K562 (cell line): ENCODE data around the gene SAV1. TPM values are rescaled to one million over a fixed set of nuclear protein-coding genes. Genes with fewer than 3 reads are reported as not detected.

ENCODE experiments used
- ATAC-seq: fragments of 200-7000 bp; cut with Tn5 transposase; 3 replicates; pipeline ENCODE4 v1.9.1; 2020; ENCODE audit warnings: moderate library complexity
- BruUV-seq: library from RNA; stranded (reverse); fragments of 400-500 nt; replicated peaks from 2 replicates; lab custom pipeline; 2021; lab: Mats Ljungman, UMichigan
- CTCF ChIA-PET: fragments of 300-600 bp; formaldehyde crosslinking; extraction: SDS; loops from one replicate; lab custom pipeline; 2021; ENCODE audit warnings: low intra/inter-chr PET ratio; lab: Yijun Ruan, JAX
- POLR2A ChIA-PET: fragments of 300-600, 350-650 bp; sonication (Branson Sonifier 250); formaldehyde crosslinking; extraction: SDS; loops from one replicate; lab custom pipeline; 2021; ENCODE audit warnings: antibody characterized with exemption, inconsistent platforms; lab: Yijun Ruan, JAX
- DNase-seq, 4 experiments: peaks; one replicate each; pipeline versions ENCODE4 v3.0.0 to v3.0.0-alpha.2; 2011 to 2018; ENCODE audit warnings: low spot score in 3 of 4, mixed read lengths in 3 of 4; ENCODE audit errors: extremely low read depth in 1 of 4
- FAIRE-seq: peaks from 2 replicates; lab custom pipeline; 2011; peaks lifted over from hg19 to GRCh38; lab: Jason Lieb, UNC
- H2AFZ ChIP-seq: 2 replicates; pipeline ENCODE4 v1.6.0; 2011; ENCODE audit warnings: low read depth, low read length, control low read depth, inconsistent platforms
- H3K27ac ChIP-seq: fragments of 200-600 bp; 3 replicates; pipeline ENCODE4 v1.8.0; 2011; ENCODE audit warnings: low read depth, mild to moderate bottlenecking, control low read depth, inconsistent platforms, low read length, moderate library complexity, mixed read lengths; ENCODE audit errors: extremely low read depth
- H3K27me3 ChIP-seq, 2 experiments: fragments of 300-600 bp in 1 of 2; 2 replicates in 1 of 2; 3 replicates in 1 of 2; pipeline versions ENCODE4 v1.6.0 to v1.8.0; 2011; ENCODE audit warnings: inconsistent platforms in 2 of 2, low read length in 2 of 2, mild to moderate bottlenecking in 1 of 2, mixed read lengths in 1 of 2, moderate library complexity in 1 of 2; ENCODE audit not compliant: control insufficient read depth in 2 of 2, insufficient read depth in 2 of 2
- H3K36me3 ChIP-seq: fragments of 300-600 bp; 3 replicates; pipeline ENCODE4 v1.8.0; 2011; ENCODE audit warnings: mild to moderate bottlenecking, low read length, inconsistent platforms; ENCODE audit not compliant: control insufficient read depth, insufficient read depth
- H3K4me1 ChIP-seq, 2 experiments: fragments of 200-600 bp in 1 of 2; replicated peaks in 1 of 2; 2 replicates in 1 of 2; 3 replicates in 1 of 2; pipeline versions ENCODE4 v1.5.1 to v1.8.0; 2011; ENCODE audit warnings: inconsistent platforms in 2 of 2, low read length in 2 of 2, mild to moderate bottlenecking in 1 of 2, mixed read lengths in 1 of 2, moderate library complexity in 1 of 2; ENCODE audit not compliant: control insufficient read depth in 2 of 2, insufficient read depth in 2 of 2
- H3K4me2 ChIP-seq: 2 replicates; pipeline ENCODE4 v1.6.1; 2011; ENCODE audit warnings: low read length, control low read depth, inconsistent platforms, mixed read lengths; ENCODE audit not compliant: insufficient read depth
- H3K4me3 ChIP-seq: fragments of 200-600 bp; sonication (generic), shearing (Covaris generic); 2 replicates; pipeline ENCODE4 v1.5.1; 2016; ENCODE audit warnings: control low read depth, inconsistent platforms
- H3K79me2 ChIP-seq: fragments of 200-600 bp; 3 replicates; pipeline ENCODE4 v1.8.0; 2011; ENCODE audit warnings: low read length, inconsistent platforms; ENCODE audit not compliant: control insufficient read depth, insufficient read depth
- H3K9ac ChIP-seq, 2 experiments: 2 replicates each; pipeline versions ENCODE4 v1.6.0 to v1.6.1; 2011; ENCODE audit warnings: low read depth in 2 of 2, low read length in 2 of 2, control low read depth in 1 of 2, inconsistent platforms in 1 of 2, mild to moderate bottlenecking in 1 of 2, mixed read lengths in 1 of 2; ENCODE audit not compliant: insufficient read depth in 1 of 2
- H3K9me1 ChIP-seq: one replicate; pipeline ENCODE4 v1.6.0; 2011; ENCODE audit warnings: inconsistent platforms, mild to moderate bottlenecking, low read length, moderate library complexity; ENCODE audit not compliant: control insufficient read depth, insufficient read depth
- H3K9me3 ChIP-seq: replicated peaks from 2 replicates; pipeline ENCODE4 v1.5.1; 2011; ENCODE audit warnings: low read depth, low read length, inconsistent platforms; ENCODE audit not compliant: control insufficient read depth, insufficient read depth
- H4K20me1 ChIP-seq: replicated peaks from 2 replicates; pipeline ENCODE4 v1.6.1; 2011; ENCODE audit warnings: low read length, inconsistent platforms, mixed read lengths; ENCODE audit not compliant: control insufficient read depth, insufficient read depth
- FUS ChIP-seq: fragments of 200-400 bp; formaldehyde crosslinking; optimal IDR thresholded peaks from 2 replicates; pipeline ENCODE3; 2017; ENCODE audit warnings: low read depth, low read length
- ZNF217 ChIP-seq: sonication (generic); formaldehyde crosslinking; IDR thresholded peaks from 2 replicates; pipeline ENCODE4 v1.8.0; 2022; ENCODE audit warnings: mild to moderate bottlenecking, missing genetic modification reagents
- WGBS: fragments of 100-300 bp; shearing (Covaris generic); methylation state at CpG from one replicate; pipeline ENCODE4 v1.1.6; 2016; ENCODE audit warnings: low coverage, mixed read lengths; ENCODE audit not compliant: insufficient coverage; ENCODE audit errors: missing lambda C conversion rate; 5-methylcytosine and 5-hydroxymethylcytosine counted together
- in situ Hi-C: fragments of 300-500 bp; cut with MboI; formaldehyde crosslinking; loops from 4 replicates; pipeline ENCODE4 v1.15.0; 2018; ENCODE audit warnings: inconsistent platforms, mixed read lengths
- intact Hi-C: fragments of 100-400 bp; cut with micrococcal nuclease; formaldehyde crosslinking; loops from 2 replicates; pipeline ENCODE4 v1.14.2; 2022
- polyA plus RNA-seq, 8 experiments: library from polyadenylated mRNA; depleted of rRNA in 4 of 8; stranded (reverse) in 5 of 8; unstranded in 3 of 8; fragments of >200 nt; fragmentation: Nextera tagmentation in 2 of 8; fragmentation: Illumina TruSeq in 1 of 8; extraction: Ambion mirVana in 2 of 8; extraction: Trizol in 1 of 8; gene quantifications; 2 replicates each; pipeline versions ENCODE4 v1.2.1 to v1.2.3, GENCODE V29; 2011 to 2014; ENCODE audit warnings: inconsistent platforms in 1 of 8, missing spikeins in 1 of 8
- total RNA-seq, 7 experiments: library from RNA; depleted of rRNA in 6 of 7; stranded (reverse); fragments of >200 nt in 6 of 7; fragmentation: Illumina TruSeq in 2 of 7; extraction: Trizol in 2 of 7; gene quantifications; 2 replicates each; pipeline versions ENCODE4 v1.2.1 to v1.2.3, GENCODE V29; 2011 to 2021; ENCODE audit warnings: low replicate concordance in 1 of 7
- TF ChIP-seq, protein P1 (sequence below): fragments of 250-450 bp; sonication (Bioruptor Pico); IDR thresholded peaks from 2 replicates; pipeline ENCODE4 v1.4.0; 2020

The SAV1 gene
- total and polyA plus RNA-seq, 9 of the 15 experiments (the other 6 are each of a cell fraction or from before 2014, with no cell fraction given), result 6.5 to 18.1 (median 16.1) TPM

DNA sequence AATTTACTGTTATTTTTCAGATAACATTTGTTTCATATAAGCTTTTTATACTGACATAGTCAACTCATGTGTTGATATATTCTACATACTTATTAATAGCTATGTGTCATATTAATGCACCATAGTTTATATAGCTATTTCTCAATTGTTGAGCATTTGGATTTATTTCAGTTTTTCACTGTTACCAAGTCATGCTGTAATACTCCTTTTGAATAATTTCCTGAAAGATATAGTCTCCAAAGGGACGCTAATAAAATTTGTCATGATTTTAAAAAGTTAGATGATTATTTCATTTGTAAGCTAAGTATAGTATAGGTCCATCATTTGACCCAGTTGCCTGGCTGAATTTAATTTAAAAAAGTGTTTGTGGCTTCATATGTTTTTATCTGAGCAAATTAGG, 60.3 kb downstream of the SAV1 start (continued):
- TF ChIP-seq, protein P1, sequence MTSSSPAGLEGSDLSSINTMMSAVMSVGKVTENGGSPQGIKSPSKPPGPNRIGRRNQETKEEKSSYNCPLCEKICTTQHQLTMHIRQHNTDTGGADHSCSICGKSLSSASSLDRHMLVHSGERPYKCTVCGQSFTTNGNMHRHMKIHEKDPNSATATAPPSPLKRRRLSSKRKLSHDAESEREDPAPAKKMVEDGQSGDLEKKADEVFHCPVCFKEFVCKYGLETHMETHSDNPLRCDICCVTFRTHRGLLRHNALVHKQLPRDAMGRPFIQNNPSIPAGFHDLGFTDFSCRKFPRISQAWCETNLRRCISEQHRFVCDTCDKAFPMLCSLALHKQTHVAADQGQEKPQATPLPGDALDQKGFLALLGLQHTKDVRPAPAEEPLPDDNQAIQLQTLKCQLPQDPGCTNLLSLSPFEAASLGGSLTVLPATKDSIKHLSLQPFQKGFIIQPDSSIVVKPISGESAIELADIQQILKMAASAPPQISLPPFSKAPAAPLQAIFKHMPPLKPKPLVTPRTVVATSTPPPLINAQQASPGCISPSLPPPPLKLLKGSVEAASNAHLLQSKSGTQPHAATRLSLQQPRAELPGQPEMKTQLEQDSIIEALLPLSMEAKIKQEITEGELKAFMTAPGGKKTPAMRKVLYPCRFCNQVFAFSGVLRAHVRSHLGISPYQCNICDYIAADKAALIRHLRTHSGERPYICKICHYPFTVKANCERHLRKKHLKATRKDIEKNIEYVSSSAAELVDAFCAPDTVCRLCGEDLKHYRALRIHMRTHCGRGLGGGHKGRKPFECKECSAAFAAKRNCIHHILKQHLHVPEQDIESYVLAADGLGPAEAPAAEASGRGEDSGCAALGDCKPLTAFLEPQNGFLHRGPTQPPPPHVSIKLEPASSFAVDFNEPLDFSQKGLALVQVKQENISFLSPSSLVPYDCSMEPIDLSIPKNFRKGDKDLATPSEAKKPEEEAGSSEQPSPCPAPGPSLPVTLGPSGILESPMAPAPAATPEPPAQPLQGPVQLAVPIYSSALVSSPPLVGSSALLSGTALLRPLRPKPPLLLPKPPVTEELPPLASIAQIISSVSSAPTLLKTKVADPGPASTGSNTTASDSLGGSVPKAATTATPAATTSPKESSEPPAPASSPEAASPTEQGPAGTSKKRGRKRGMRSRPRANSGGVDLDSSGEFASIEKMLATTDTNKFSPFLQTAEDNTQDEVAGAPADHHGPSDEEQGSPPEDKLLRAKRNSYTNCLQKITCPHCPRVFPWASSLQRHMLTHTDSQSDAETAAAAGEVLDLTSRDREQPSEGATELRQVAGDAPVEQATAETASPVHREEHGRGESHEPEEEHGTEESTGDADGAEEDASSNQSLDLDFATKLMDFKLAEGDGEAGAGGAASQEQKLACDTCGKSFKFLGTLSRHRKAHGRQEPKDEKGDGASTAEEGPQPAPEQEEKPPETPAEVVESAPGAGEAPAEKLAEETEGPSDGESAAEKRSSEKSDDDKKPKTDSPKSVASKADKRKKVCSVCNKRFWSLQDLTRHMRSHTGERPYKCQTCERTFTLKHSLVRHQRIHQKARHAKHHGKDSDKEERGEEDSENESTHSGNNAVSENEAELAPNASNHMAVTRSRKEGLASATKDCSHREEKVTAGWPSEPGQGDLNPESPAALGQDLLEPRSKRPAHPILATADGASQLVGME (CRISPR knock-in tag), result no peak
- TF ChIP-seq FUS, result no peak

DNA sequence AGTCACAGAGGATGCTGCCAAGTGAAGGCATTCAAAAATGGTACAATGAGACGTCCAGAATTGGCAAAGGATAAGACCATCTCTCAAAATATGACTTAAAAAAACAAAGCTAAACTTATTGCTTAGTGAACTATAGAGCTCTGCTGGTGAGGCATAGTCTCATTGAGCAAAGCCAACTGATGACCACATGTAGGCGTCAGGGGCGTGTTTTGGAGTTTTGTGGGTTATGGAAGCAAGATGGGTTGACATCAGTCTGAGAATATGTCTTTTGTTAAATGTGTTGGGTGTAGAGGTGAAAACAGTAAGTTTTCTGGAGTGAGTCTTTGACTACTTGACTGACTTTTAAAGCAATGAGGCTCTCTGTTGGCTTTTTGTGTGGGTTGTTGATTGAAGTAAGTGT, 60.9 kb downstream of the SAV1 start:
- Histone ChIP-seq H3K4me3 (no peak overlapping the region), H3K4me1 (no peaks in the 10 kb centered on the region), H2AFZ (no peak overlapping the region), H3K9me3 (no peaks in the 10 kb centered on the region), H3K27me3 (no peaks in the 10 kb centered on the region; a peak in 1 of 5 replicates), H3K36me3 (no peaks in the 10 kb centered on the region), H3K9me1 (no peaks in the 10 kb centered on the region), H3K27ac (no peak overlapping the region), H4K20me1 (no peaks in the 10 kb centered on the region), H3K79me2 (no peaks in the 10 kb centered on the region), H3K9ac (no peak overlapping the region), H3K4me2 (no peak overlapping the region)
- FAIRE-seq, result no peak
- in situ Hi-C loops, result no loop called here
- no peak for ATAC-seq
- ChIA-PET POLR2A (no interaction called here), CTCF (no interaction called here)
- BruUV-seq, result no TSS peak
- peak in 1 of 4 experiments; percentile 2 for DNase-seq
- no peak for TF ChIP-seq ZNF217 (CRISPR knock-in tag)
- 3% methylated on average over 3 of the region's 3 CpGs for WGBS
- intact Hi-C loops, result loop anchor here (10.0 kb wide), 1 partner anchor 258 kb away; no protein-coding TSS in a partner anchor
